Measurements from ENCODE around the gene AGAP1.
A peak's percentile ranks its signal among the peaks of the same experiment; 100 is the strongest.

AGAP1 gene

DNA sequence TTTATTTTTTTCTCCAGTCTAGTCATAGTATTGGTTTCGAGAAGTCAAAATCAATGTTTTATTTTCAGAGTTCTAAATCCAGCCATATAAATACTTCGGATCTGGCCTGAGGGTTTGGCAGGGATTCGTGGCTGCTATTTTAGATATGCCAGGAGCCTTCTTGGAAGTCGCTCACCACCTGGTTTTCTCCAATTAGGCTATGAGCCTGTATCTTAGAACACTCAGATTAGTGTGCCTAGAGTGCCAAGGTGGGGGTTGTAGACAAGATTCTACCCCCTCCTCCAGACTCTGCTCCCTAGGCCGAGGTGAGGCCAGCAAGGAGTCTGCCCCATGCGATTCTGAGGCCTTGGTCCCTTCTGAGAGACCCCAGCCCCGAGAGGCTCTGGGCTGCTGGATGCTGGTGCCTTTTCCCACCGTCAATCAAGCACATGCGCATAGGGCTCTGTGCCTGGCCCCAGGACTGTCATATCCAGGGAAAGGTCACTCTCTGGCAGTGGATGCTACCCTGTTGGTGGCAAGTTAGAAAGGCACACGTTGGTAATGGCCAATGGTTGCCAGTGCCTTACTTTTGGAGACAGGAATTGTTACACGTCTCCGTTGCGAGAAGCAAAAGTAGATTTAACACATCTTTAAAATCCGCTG is 197.1 kb downstream of the AGAP1 start:
- no peak for DNase-seq (ENCODE audit: low spot score)

- no peak for DNase-seq (ENCODE audit: low spot score)
Observed at GRCh38 chr2:235692076-235692475, 198.2 kb downstream of the AGAP1 start.

- no peak for DNase-seq (ENCODE audit: low spot score)
Observed at GRCh38 chr2:235692671-235693171, 198.9 kb downstream of the AGAP1 start.

DNA sequence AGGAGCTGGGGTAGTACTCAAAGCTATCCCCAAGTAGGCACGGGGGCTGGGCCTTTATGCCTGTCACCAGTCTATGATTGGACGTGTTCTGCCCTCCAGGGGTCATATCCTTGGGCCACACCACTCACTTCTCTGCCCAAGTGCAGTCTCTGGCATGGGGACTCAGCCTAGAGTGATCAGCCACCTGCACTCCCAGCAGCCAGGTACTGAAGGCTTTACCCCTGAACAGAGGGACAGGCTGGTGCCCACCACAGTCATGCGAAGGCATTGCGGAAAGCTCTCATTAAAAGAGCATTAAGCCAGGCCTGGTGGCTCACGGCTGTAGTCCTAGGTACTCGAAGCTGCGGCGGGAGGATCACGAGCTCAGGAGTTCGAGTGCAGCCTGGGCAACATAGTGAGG is 199.4 kb downstream of the AGAP1 start:
- no peak for DNase-seq (ENCODE audit: low spot score)

DNA sequence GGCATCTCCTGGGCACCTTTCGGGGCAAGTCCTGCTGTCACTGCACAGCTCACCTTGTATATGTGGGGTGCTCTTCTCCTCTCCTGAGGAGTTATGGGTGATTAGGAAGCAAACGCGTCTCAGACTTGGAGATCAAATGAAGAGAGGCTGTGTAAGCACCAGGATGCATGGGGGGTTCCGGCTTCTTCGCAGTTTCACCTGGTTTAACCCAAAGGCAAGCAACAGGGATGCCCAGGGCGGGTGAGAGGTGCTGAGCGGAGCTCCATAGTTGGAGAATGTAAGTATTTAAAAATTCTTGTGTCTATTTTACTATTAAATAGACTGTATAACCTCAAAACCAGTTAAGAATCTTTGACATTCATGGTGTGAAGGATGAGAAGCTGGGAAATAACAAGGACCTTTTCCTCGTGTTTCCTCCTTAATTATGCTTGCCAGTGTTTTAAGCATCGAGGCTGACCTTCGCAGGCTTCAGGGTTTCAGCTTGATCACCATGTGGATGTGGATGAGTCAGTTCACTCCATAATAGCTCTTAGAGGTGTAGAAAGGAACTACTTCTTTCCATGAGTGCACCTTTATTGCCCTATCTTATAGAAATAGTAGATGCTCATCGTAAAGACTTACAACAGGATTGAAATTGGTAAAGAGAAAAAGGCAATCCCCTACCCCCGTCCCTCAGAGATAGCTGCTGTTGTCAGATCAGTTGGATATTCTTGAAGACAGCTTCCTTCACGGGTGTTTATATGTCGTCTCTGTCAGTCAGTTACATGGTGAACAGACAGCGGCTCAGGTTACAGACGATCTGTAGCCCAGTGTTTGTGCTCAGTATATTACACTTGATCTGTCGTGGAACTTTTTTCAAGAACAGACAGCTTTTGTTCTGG is 201.1 kb downstream of the AGAP1 start:
- DNase-seq (ENCODE audit: low spot score): no peak

GRCh38 chr2:235695602-235695895 is 201.7 kb downstream of the AGAP1 start:
- no peak for DNase-seq (ENCODE audit: low spot score)

GRCh38 chr2:235697041-235697440 is 203.2 kb downstream of the AGAP1 start:
- DNase-seq (ENCODE audit: low spot score): no peak

DNA sequence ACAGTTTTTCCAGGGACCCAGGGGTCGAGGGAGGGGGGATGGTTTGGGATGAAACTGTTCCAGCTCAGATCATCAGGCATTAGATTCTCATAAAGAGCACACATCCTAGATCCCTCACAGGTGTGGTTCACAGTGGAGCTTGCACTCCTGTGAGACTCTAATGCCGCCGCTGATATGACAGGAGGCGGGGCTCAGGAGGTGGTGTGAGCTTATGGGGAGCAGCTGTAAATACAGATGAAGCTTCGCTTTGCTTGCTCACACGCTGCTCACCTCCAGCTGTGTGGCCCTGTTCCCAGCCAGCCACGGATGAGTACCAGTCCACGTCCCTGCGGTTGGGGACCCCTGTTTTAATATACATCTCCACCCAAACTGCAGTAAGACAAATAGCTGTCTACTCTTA is 204.2 kb downstream of the AGAP1 start:
- DNase-seq (ENCODE audit: low spot score): no peak

DNA sequence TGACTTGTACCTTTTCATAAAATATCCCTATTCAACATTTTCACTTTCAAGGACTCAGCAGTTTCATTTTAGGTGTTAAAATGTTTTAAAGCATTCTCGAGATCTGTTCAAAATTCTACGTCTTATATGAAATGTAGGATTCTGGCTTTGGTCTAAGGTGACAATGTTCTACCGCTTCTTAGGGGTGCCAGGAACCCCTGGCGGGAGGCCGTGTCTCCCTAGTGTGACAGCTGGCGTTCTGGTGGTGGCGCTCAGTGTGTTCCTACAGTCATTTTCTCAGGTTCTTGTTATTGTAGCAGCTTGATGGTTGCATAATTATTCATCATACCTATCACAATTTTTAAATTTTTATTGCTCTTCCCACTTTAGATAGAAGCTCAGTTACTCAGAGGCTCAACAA is 204.6 kb downstream of the AGAP1 start:
- DNase-seq (ENCODE audit: low spot score): no peak

- no peak for DNase-seq (ENCODE audit: low spot score)
Observed at GRCh38 chr2:235699576-235699975, 205.7 kb downstream of the AGAP1 start.

DNA sequence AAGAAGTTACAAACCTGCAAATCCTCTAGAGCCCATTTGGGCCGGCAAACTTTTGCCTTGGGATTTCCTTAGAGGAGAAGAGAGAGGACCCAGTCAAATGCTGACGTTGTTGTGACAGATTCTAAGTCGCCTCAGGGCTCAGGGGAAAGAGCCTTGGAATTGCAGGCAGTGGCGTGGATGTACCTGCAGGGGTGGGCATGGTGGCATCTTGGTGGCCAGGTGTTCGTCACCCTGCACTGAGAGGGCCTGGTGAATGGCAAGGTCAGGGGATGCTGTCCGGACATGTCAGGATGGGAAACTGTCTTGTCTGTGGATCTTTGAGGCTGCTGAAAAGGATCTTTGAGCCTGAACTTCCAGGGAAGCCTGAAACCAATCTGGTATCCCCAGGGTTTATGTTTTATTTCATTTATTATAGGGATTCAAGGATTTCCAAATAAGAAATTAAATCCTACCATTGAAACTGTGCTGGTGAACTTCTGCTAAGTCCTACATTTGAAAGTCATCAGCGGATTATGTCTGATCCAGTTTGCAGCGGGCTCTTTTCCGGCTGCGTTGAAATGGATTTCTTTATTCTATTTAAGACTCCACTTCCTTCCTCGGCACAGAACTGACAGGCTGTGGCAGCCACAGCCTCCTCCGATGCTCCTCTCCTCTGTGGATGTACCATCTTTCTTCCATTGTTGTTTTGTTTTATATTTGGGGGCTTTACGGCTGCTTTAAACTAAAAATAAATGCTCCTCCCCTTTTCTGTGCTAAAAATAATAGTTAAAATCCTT is 207.6 kb downstream of the AGAP1 start:
- no peak for DNase-seq (ENCODE audit: low spot score)

GRCh38 chr2:235702186-235702585 is 208.3 kb downstream of the AGAP1 start:
- DNase-seq (ENCODE audit: low spot score): no peak

GRCh38 chr2:235703711-235704295 is 210.0 kb downstream of the AGAP1 start:
- DNase-seq (ENCODE audit: low spot score): no peak

DNA sequence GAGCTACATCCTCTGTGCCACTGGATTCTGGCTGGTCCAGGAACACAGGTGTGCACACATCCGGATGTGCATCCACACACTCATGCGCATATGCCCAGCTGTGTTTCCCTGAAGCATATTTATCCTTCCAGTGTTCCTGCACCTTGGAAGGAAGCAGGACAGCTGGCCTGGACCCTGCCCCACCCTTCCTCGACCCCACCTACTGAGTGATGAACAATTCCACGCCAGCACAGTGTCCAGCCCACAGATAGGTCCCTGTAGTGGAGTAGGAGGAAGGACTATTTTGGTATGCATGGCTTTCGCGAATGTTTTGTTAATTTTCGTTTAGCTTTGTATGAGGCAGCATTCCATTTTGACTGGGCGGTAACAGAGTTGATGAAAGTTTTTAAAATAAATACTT is 211.5 kb downstream of the AGAP1 start:
- no peak for DNase-seq (ENCODE audit: low spot score)

GRCh38 chr2:235706506-235706905 is 212.7 kb downstream of the AGAP1 start:
- no peak for DNase-seq (ENCODE audit: low spot score)

DNA sequence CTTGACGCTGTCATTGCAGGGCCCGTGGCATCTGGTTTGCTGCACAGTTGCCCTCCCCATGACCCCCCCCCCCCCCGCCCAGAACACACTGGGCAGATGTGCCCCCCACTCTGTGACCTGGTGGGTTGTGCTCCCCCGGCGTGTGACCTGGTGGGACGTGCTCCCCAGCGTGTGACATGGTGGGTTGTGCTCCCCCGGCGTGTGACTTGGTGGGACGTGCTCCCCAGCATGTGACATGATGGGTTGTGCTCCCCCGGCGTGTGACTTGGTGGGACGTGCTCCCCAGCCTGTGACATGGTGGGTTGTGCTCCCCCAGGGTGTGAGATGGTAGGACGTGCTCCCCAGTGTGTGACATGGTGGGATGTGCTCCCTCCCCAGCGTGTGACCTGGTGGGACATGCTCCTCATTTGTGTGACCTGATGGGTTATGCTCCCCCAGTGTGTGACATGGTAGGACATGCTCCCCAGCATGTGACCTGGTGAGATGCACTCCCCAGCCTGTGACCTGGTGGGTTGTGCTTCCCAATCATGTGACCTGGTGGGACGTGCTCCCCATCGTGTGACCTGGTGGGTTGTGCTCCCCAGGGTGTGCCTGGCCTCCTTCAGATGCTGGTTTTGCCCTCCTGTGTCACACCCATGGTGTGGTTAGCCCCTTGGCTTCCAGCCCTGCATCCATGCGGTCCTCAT is 213.7 kb downstream of the AGAP1 start:
- no peak for DNase-seq (ENCODE audit: low spot score)

DNA sequence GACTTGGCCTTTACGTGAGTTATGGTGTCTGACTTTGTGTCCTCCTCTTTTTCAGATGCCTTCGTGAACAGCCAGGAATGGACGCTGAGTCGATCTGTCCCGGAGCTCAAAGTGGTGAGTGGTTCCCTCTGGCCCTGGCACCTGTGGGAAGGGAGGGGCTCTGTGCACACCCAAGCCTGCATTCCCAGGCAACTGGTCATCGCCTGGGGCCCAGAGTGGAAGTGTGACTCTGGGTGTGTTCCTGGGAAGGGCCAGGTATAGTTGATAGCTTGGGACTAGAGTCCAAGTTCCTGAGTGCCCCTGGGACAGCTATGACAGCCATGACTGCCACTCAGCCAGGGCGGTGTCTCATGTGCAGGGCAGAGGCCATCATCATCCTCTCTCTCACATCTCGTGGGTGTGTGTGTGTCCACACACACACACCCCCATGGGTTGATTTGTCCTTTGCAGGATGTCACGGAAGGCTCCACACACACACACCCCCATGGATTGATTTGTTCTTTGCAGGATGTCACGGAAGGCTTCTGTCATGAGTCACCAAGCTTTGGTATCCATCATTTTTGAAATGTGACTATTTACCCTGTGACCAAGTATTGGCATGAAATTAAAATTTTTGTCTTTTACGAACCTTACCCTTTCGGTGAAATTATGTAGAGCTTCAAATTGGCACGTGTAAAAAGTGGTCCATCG is 215.4 kb downstream of the AGAP1 start:
- peak; percentile 74 for DNase-seq (ENCODE audit: low spot score)

DNA sequence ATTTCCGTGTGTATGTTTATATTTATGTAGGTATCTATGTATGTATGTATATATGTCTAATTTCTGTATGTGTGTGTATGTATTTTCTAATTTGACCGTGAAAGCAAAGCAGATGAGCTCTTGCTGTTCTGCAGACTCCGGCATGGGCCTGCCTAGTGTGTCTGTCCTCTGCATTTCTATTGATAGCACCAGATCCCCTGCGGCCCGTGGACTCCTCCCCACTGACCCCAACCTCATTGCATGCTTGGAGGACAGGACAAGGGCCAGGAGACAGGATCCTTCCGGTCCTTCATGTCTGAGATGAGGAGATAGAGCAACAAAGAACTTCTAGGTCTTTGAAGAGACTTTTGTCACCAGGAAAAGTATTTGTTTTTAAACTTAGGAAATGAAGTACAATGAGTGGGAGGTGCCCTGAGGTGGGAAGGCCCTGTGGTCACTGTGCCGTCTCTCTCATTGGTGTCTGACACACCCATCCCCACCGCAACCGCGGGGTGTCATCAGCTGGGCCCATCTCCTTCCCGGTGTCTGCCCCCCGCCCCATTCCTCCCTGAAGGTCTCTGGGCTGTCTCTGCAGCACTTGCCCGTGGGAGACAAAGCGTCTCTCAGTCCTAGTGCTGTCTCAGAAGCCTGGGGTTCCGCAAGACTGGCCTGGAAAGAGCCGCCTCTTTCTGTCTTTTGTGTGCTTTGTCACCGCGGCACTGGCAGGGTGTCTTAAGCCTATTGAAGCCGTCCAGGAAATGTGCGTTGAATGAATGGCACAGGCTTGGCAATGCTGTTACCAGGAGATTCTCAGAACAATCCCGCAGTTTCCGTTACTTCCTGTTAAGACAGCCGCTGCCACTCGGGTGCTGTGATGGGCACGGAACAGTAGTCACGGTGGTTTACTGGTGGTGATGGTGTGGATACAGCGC is 216.4 kb downstream of the AGAP1 start:
- DNase-seq (ENCODE audit: low spot score): no peak

- no peak for DNase-seq (ENCODE audit: low spot score)
Observed at GRCh38 chr2:235710933-235711332, 217.1 kb downstream of the AGAP1 start.

- DNase-seq (ENCODE audit: low spot score): no peak
Observed at GRCh38 chr2:235711527-235711926, 217.7 kb downstream of the AGAP1 start.

Data from hepatic stellate cell (primary cell).